Islet of Langerhans (tissue), 1 donor: ENCODE measurements around the gene C19orf25.
"Not testable (repeated sequence)": the region's sequence is repeated elsewhere in the genome, so short reads cannot be mapped to it uniquely, and the experiment has no call there.

Source experiments
- FAIRE-seq: peaks from one replicate; lab custom pipeline; 2011; peaks lifted over from hg19 to GRCh38; lab: Jason Lieb, UNC

C19orf25 gene

DNA sequence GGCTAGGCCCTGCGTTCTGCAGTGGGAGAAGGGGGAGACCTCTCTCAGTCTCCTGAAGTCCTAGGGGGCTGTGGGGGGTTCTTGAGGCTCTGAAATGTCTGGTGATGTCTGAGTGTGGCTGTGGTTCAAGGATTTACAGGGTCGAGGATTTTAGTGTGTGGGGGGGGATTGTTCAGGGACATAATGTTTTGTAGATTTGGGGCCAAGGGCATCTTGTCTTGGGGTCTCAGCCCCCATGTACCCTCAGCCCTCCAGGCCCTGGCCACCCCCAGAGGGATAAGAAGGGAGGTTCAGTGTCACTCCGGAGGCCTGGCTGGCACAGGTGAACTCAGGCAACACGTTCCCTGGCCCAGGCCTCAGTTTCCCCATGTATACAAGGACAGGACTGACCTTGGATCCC, 31.5 kb downstream of the C19orf25 start:
- no peak for FAIRE-seq

DNA sequence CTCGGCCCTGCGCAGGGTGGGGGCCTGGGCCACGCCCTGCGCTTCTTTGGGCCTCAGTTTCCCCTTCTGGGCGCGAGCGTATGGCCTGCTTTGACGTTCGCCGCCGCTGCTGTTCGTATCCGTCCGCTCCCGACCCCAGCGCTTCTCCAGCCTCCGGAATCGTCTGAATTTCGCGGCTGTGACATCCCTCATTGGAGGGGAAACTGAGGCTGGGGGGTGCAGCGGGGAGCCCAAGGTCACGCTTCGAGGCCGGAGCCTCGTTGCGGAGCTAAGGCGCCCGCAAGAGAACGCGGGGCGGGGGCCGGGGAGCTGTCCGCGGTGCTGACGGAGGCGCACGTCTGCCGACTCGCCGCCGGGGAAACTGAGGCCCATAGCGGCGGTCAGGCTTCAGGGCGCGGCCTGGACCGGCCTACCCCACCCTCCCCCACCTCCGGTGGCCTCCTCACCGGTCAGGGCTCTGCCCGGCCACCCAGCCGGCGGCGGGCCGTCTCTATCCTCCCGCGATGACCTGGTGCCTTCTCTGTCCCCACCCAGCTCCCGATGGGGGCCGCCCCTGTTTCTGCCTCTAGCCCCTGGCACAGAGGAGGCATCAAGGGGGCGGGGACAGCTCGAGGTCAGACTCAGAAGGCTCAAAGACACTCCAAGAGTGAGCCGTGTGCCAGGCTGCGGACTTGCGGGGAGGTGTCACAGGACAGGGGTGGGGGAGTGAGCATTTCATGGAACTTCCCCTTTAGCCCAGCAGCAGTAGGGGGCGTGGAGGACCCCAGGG, 32.1 kb downstream of the C19orf25 start:
- no peak for FAIRE-seq

- no peak for FAIRE-seq
Observed at GRCh38 chr19:1445932-1446712, 32.9 kb downstream of the C19orf25 start.

- FAIRE-seq, result no peak
Observed at GRCh38 chr19:1445185-1445931, 33.7 kb downstream of the C19orf25 start.

GRCh38 chr19:1441677-1442438, 37.2 kb downstream of the C19orf25 start:
- FAIRE-seq, result no peak

DNA sequence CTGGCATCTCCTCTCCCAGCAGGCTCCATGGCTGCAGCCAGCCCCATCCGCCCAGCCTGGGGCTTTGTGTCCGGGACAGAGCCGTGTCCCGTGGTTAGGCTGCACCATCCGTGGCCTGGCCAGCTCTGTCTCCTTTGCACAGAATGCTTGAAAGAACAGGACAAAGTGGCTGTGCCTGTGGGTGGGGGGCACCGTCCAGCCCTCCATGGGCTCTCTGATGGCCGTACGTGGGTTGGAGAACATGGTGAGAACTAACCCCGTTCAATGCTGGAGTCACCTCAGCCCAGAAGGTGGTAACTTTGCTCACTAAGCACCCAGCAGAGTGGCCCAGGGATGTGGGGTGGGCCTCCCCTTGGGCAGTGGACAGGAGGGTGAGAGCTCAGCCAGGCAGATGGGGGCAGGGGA, 38.0 kb downstream of the C19orf25 start:
- no peak for FAIRE-seq

DNA sequence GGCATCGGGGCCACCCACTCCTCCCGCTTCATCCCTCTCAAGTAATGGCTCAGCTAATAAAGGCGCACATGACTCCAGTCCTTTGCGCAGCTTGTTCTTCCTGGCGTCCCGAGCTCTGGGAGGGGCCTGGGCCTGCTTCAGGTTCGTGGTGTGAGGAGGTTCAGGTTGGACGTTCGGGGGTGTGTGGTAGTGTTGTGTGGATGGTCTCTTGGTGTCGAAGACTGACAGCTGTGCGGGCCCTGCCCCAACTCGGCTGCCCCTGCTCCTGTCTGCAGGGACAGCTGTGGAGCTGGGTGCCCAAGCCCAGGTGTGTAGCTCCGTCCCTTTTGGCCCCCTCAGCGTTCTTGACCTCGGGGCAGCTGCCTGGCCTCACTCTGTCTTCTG, 38.6 kb downstream of the C19orf25 start:
- FAIRE-seq, result no peak

DNA sequence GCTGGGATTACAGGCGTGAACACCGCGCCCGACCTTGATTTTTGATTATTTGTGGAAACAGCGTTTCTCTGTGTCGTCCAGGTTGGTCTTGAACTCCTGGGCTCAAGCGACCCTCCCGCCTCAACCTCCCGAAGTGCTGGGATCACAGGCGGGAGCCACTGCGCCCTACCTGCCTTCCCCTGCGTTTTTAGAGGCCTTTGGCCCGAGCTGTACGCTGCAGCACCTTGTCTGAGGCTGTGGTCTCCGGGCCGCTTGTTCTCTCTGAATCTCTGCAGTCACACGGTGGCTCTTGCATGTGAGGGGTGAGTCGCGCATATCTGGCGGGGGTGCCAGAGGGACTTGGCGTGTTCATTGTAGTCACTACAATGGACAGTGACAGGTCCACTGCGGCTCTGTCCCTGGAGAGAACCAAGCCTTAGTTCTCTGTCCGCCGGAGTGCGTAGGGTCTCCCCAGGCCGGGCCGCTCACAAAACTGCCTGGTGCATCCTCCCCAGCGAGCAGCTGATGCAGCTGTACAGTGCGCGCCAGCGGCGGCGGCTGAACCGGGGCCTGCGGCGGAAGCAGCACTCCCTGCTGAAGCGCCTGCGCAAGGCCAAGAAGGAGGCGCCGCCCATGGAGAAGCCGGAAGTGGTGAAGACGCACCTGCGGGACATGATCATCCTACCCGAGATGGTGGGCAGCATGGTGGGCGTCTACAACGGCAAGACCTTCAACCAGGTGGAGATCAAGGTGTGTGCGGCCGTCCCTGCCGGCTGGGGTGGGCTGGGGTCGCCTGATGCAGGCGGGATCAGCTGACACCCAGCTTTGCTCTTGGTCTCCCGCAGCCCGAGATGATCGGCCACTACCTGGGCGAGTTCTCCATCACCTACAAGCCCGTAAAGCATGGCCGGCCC, 39.2 kb downstream of the C19orf25 start:
- FAIRE-seq, result not testable (repeated sequence)

- FAIRE-seq, result no peak
Observed at GRCh38 chr19:1438933-1439354, 40.1 kb downstream of the C19orf25 start.

DNA sequence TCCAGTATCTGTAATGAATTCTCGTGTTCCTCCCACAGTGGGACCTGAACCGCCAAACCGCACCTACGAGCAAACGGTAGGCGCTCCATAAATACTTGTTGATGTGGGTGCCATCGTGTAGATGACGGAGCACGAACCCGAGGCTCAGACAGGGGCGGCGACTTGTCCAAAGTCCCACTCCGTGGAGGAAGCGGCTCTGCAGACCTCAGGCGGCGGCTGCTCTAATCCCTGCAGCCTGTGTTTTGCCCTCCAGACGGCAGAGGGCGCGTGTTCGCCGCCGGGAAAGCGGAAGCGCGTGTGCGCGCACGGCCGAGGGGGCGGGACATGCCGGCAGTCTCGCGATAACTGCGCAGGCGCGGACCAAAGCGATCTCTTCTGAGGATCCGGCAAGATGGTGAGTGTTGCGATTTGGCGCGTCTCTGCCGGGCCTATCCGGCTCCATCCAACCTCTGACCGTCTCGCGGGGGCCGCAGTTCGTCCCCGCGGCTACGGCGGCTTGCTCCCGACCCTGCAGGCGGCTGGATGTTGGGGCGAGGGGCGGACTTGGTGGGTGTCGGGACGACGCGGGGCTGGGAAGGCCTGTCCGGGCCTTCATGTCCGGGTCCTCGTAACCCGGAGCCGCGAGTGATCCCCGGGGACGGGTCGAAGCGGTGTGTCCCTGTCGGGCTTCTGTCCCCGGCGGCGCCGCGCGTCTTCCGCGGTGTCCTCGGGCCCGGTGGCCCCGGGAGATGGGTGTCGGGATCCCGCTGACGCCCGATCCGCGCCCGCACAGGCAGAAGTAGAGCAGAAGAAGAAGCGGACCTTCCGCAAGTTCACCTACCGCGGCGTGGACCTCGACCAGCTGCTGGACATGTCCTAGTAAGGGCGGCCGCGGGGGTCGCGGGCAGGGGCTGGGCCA, 40.7 kb downstream of the C19orf25 start, which contains the start of gene RPS15:
RPS15 (plus strand) TSS at position 362 of the 898 bp plus-strand sequence; CDS start at position 392, 30 bp downstream.
- no peak for FAIRE-seq

DNA sequence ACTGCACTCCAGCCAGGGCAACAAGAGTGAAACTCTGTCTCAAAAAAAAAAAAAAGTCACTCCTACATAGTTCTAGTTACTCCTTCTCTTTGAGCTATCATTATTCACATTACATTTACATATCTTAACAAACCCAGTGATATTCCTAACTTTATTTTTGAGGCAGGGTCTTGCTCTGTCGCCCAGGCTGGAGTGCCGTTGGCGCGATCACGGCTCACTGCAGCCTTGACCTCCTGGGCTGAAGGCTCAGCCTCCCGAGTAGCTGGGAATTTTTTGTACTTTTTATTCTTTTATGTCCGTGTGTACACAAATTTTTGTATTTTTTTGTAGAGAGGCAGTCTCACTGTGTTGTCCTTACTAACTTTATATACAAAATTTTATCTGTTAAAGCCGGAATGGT, 41.4 kb downstream of the C19orf25 start:
- no peak for FAIRE-seq

GRCh38 chr19:1435378-1435989, 43.5 kb downstream of the C19orf25 start:
- FAIRE-seq, result no peak

DNA sequence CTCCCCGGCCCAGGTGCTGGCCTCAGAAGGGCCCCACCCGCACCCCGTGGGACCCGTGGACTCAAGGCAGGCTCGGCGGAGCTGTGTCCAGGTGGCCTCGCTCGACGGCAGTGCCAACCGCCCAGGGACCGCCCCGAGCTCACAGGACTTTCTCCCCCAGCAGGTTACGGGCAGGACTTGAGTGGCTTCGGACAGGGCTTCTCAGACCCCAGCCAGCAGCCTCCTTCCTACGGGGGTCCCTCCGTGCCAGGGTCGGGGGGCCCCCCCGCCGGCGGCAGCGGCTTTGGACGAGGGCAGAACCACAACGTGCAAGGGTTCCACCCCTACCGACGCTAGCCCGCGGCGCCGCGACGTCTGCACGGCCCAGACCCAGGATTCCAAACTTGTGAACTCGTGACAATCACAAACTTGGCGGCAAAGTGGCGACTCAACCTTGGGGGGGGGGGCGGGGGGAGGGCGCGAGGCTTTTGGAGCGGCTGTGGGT, 44.4 kb downstream of the C19orf25 start:
- no peak for FAIRE-seq

DNA sequence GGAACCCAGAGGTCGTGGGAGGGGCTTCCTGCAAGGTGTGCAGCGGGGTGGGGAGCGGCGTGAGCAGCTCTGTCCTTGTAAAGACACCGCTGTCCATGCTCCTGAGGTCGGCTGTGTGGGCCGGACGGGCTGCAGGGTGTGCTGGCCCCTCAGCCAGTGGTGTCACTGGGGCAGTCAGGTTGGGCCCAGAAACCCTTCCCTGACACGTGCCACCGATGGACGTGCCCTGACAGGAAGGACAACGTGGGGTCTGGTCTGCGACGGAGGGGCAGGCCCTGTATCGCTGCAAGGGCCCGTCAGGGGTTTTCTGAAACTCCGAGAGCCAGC, 45.0 kb downstream of the C19orf25 start:
- FAIRE-seq, result no peak

GRCh38 chr19:1433119-1434039, 45.6 kb downstream of the C19orf25 start:
- FAIRE-seq, result no peak

- no peak for FAIRE-seq
Observed at GRCh38 chr19:1432507-1432887, 46.5 kb downstream of the C19orf25 start.

GRCh38 chr19:1431759-1432506, 47.1 kb downstream of the C19orf25 start:
- no peak for FAIRE-seq

GRCh38 chr19:1430246-1430645, 48.8 kb downstream of the C19orf25 start:
- no peak for FAIRE-seq
